AML-193 (cell line): ENCODE results near the gene AAMP.

ENCODE experiments used
- DNase-seq, 2 experiments: peaks; one replicate each; lab custom pipeline; 2025; lab: John Stamatoyannopoulos, UW

AAMP gene

DNA sequence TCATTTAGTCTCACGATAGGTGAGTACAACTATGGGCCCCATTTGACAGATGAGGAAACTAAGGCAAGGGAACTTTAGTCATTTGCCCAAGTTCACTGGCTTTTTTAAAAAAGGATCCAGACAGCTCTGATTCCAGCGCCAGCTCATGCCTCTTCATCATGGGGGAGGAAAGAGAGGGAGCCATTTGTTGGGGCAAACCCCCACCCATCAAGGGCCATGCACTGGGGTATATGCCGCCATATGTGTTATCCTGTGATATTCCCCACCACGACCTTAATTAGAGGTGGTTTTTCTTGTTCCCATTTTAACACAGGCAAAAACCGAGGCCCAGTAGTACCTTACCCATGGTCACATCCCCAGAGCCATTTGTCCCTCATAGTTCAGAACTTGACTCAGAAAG is 9.8 kb downstream of the AAMP start:
- no peak for DNase-seq

- no peak for DNase-seq
These were observed 10.6 kb downstream of the AAMP start for GRCh38 chr2:218259099-218259961.

- peak; percentile 43 to 54 for DNase-seq
These were observed 12.5 kb downstream of the AAMP start for GRCh38 chr2:218257390-218257981.

- no peak for DNase-seq
These were observed 13.2 kb downstream of the AAMP start for GRCh38 chr2:218256612-218257350.

DNA sequence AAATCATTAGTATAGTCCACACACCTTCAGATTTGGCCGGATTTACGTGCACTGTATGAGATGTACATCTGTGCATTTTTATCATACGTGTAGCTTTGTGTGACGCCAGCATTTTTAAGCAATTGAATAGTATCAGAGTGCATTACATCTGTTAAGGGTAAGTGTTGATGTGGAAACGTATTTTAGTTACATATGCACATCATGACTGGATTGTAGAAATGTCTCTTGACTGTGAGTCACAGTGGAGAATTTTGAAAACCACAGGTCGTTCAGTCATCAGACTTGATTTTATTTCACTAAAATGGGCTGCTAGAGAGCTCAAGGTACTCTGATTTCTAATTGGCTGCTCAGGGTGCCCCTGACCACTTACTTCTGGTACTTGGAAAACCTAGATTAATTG is 14.5 kb downstream of the AAMP start:
- no peak for DNase-seq

GRCh38 chr2:218253232-218253625 is 16.7 kb downstream of the AAMP start:
- DNase-seq: no peak

DNA sequence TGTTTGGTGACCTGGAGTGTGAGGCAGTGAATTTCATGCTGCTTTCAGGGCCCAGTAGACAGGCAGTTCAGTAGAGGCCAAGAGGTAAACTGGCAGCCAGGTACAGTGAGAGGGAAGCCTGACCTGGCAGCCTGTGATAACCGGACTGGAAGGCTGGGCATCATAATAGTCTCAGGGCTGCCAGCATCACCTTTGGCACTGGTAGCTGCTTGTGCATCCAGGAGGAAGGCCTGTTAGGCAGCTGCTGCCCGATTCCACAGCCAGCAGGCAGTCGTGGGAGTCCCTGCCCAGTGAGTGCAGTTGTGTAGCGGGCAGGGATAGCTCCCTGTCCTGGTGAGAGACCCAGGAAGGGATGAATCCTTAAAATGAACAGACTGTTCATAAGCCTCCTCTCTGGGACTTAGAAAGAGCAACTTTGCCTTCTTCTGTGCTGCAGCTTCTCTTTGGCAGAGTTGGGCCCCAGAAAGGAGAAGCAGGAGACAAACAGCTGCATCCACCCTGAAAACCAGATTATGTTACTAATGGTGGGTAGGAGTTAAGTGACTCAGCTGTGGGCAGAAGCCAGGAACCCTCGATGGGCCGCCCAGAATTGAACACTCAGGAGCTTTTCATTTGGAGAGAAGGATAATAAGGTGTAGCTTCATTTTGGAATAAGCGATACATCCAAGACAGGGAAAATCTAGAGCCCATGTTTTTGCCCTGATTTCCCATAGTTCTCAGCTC is 17.3 kb downstream of the AAMP start:
- no peak for DNase-seq

- no peak for DNase-seq
These were observed 20.2 kb downstream of the AAMP start for GRCh38 chr2:218249691-218250090.

GRCh38 chr2:218245214-218245613 is 24.7 kb downstream of the AAMP start:
- DNase-seq: no peak

GRCh38 chr2:218244665-218245064 is 25.3 kb downstream of the AAMP start:
- no peak for DNase-seq

DNA sequence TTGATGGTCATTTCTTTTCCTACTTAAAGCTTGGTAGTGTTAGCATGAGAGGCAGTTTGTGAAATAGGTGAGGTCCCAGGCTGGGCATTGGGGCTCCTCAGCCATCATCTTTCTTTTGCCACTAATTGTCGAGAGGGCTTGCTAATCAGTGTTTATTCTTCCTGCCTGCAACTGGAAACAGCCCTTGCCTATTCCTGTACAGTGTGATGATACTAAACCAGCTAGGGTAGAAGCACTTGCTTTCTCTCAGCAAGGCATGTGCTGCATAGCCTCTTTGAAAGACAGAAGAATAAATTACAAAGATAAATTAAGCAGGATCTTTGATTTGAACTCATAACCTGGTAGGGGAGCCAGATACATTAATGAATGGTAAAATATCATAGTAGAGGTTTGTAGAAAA is 25.7 kb downstream of the AAMP start:
- DNase-seq: no peak

GRCh38 chr2:218238887-218239286 is 31.1 kb downstream of the AAMP start:
- DNase-seq: no peak

- no peak for DNase-seq
These were observed 33.1 kb downstream of the AAMP start for GRCh38 chr2:218236829-218237228.

DNA sequence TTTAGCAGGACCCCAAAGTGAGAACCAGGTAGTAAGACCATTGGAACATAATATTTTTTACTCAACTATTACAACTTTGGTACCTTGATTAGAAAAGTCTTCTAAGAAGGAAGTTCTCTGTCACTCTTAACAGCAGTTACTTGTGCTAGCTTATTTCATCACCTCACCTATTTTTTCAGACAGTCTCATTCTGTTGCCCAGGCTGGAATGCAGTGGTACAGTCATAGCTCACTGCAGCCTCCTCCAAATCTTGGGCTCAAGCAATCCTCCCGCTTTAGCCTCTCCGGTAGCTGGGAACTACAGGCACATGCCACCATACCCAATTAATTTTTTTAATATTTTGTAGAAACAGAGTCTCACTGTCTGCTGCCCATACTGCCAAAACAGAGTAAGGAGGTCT is 34.9 kb downstream of the AAMP start:
- DNase-seq: no peak

- no peak for DNase-seq
These were observed 35.4 kb downstream of the AAMP start for GRCh38 chr2:218234521-218234920.

DNA sequence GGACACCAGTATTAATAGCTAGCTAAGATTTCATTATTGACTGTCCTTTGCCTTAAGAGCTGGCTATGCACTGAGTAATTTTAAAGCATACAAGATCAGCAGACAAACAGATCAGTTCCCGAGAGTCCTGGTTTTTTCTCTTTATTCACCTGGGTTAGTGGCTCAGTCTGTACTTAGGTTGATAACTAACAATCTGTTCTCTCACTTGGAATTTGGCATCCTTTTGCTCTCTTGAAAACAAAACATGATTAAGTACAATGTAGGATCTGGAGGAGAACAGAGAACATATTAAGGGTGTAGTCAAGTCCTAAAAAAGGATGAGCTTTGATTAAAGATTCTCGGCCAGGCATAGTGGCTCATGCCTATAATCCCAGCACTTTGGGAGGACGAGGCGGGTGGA is 36.4 kb downstream of the AAMP start:
- no peak for DNase-seq

GRCh38 chr2:218230882-218231281 is 39.1 kb downstream of the AAMP start:
- no peak for DNase-seq

GRCh38 chr2:218229851-218230250 is 40.1 kb downstream of the AAMP start:
- DNase-seq: no peak

GRCh38 chr2:218229239-218229638 is 40.7 kb downstream of the AAMP start:
- DNase-seq: peak; percentile 88 to 91

- DNase-seq: no peak
These were observed 41.4 kb downstream of the AAMP start for GRCh38 chr2:218228366-218229090.

DNA sequence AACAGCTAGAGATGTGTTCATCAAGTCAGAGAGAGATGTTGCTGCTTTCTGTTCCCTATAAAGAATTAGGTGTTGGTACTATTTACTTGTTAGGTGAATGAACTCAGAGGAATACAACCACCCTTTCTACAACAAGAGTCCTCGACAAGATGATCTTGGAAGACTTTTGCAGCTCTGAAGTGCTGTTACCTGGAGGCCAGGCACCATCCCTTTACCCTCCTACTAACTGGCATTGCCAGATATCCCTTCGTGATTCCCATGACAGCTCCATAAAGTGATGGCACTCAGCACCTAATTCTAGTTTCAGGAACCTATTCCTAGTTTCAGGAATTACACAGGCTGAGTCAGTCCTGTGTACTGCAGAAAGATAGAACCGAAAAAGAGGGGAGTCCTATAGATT is 43.0 kb downstream of the AAMP start:
- DNase-seq: no peak

DNA sequence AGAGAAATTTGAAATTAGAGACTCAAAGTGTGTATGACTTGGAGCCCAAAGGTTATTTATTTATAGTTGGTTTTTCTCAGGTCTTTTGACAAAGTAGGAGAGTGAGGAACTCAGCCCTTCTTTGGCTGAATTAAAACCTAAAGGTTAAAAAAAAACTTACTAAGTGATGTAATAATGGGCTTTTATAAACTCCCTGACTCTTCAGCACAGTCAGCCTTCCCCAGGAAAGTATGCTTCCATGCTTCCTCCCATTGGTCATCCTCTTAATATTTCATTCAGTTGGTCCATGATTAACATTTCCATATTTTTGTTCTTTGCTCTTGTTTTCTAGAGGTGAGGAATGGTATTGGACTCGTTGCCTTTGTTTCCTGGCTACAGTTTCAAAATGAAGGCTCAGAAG is 45.8 kb downstream of the AAMP start:
- no peak for DNase-seq
